NAMALWA (cell line): ENCODE data around the gene PLEKHG7.
A peak's percentile ranks its signal among the peaks of the same experiment; 100 is the strongest.
"Not testable (repeated sequence)": the region's sequence is repeated elsewhere in the genome, so short reads cannot be mapped to it uniquely, and the experiment has no call there.

Experiments used
- DNase-seq: peaks from one replicate; pipeline ENCODE4 v3.0.0-alpha.2; 2015; ENCODE audit warnings: low spot score

PLEKHG7 gene

DNA sequence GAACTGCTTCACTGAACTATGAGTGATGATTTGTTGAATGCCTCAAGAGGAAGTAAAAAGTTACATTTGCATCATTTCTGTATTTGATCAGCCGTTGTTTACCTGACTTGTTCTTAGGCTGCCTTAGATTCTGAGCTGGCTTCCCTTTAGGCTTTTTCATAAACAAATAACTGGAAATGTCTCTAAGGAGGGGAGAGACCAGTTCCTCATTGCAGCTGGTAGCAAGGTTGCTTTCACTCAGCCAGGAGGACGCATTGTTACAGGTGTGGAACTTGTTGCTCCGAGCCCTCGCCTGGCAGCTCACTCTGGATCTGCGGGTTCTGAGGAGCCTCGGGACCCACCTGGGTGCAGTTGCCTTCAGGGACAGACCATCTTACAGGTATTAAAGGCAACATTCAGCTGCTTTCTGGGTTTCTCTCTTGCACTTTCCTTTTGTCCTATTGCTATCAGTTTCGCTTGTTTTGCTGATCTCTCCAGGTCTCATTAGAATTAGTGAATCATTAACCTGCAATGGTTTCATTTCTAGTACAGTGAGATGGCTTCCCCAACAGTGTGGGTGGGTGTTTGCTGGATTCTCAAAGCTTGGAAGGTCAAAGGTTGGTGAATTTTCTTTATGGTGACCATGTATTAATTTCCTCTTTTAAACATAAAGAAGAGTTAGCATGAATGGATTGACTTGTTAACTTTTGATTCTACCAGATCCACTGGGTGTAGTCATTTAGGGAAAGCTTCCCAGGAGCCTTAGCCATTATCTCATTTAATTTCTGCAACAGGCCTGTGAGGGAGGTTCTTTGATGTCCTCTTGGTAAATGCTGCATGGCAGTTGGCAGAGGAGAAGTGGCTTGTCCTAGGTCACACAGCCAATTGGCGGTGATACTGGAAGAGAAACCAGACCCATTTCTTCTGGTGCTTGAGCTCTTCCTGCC, at the start of gene PLEKHG7:
Gene PLEKHG7, plus strand, starts transcription at position 236 of the 926 bp plus-strand sequence. CDS start 3,643 bp downstream, outside the sequence.
- DNase-seq = peak; percentile 11

GRCh38 chr12:92654256-92654655, 48.5 kb upstream of the PLEKHG7 start:
- DNase-seq = not testable (repeated sequence)

DNA sequence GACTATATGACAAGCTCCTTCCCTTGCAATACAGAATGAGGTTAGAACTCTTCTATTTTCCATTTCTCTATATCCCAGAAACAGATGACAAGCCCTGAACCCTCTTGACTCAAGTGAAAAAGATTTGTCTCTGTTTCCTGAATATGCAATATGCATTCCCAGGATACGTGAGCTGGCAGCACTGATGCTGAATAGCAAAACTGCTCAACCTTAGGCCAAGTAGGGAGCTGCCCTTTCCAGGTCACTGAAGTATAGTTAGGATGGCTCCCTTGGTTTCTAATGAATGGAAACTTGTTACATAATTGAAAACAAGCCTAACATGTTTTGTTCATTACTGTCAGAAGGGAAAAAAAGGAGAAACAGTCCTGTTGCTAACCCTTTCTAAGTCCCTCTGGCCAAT, 47.9 kb upstream of the PLEKHG7 start:
- no peak for DNase-seq

GRCh38 chr12:92656911-92657310, 45.9 kb upstream of the PLEKHG7 start:
- DNase-seq = no peak

DNA sequence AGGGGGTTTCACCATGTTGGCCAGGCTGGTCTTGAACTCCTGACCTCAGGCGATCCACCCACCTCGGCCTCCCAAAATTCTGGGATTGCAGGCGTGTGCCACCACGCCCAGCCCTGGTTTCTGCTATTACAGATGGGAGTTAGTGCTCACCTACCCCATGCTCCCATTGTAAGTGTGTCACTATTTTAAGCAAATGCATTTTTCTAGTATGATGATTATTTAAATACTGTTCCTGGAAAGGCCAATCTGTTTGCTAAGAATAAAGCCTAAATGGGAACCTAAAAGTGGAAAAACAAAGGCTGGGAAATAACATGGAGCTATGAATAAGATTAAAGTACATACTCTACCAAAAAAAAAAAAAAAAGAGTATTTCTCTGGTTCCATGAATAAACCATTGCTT, 45.0 kb upstream of the PLEKHG7 start:
- no peak for DNase-seq

- DNase-seq = no peak
These were observed 44.2 kb upstream of the PLEKHG7 start for GRCh38 chr12:92658611-92659010.

DNA sequence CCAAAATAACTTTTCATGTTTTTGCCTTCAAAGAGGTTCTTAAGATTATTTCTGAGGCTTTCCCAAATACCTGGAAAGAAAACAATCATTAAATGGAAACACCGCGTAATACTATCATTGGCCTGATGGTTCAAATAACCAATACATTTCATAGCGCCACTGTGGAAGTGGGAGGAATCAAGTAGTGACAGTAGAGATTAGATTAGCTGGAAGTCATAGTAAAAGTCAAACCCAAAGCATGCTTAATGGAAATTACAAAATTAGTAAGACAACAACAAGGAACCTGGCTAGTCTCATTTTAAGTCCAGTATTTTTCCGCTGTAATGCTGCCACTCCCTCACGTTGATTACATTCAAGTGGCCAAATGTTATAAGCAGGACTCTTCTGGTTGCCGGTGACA, 41.5 kb upstream of the PLEKHG7 start:
- no peak for DNase-seq

GRCh38 chr12:92665496-92665895, 37.3 kb upstream of the PLEKHG7 start:
- no peak for DNase-seq

- DNase-seq = no peak
These were observed 34.0 kb upstream of the PLEKHG7 start for GRCh38 chr12:92668739-92669138.

DNA sequence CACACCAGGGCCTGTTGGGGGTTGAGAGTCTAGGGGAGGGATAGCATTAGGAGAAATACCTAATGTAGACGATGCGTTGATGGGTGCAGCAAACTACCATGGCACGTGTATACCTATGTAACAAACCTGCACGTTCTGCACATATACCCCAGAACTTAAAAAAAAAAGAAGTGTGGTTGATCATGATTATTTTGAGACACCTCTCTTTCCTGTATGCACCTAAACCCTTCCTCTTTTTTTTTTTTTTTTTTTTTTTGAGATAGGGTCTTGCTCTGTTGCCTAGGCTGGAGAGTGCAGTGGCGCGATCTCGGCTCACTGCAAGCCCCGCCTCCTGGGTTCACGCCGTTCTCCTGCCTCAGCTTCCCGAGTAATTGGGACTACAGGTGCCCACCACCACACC, 31.3 kb upstream of the PLEKHG7 start:
- DNase-seq = not testable (repeated sequence)

DNA sequence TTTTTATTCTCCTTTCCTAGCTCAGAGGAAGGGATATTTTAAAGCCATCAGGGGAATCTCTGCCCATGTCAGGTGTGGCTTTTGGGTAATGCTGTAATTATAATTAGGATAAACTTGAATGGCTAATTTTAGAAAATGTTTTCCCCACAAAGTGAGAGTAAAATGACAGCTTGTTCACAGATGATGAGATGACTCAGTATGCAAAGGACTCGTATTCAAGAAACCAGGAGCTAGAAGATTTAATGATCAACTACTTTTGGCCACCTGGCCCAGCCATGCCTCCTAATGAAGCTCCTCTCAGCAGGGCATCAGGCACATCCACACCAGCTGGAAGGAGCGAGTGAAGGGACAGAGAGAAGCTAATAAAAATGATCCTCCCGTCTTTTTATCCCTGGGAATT, 29.0 kb upstream of the PLEKHG7 start:
- no peak for DNase-seq

DNA sequence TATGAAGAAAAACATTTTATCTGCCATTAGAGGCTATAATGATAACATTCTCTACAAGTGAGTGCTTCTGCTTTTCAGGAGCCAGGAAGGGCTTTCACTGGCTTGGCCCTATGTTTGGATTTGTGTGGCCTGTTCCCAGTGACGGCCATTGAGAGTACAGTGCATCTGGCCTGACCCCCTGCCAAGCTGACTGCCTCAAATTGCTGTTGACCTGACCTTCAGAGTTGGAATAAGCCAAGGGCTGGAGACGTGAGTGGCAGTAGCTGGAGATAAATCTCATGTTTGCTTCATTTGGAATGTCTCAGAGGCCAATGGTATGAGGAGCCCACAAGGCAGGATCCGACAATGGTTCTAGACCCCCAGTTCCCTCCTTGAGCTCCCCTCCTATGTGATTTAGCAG, 28.3 kb upstream of the PLEKHG7 start:
- DNase-seq = no peak

- DNase-seq = no peak
These were observed 27.5 kb upstream of the PLEKHG7 start for GRCh38 chr12:92675092-92675865.

DNA sequence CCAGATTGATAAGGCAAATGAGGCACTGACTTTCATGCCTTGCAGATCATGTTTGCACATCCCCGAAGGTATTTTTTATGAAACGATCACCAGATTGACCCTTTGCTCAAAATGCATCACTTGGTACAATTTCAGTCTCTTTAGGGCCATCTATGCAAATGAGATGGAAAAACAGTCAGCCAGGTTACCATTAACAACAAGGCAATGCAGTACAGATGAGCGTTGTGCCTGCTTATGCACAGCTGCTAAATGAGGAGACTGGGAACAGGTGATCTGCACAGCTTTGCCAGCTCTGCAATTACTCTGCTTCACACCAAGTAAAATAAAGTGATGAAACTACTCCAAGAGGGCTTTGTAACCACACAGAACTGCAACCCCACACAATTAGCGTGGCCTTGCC, 26.1 kb upstream of the PLEKHG7 start:
- DNase-seq = peak; percentile 4

DNA sequence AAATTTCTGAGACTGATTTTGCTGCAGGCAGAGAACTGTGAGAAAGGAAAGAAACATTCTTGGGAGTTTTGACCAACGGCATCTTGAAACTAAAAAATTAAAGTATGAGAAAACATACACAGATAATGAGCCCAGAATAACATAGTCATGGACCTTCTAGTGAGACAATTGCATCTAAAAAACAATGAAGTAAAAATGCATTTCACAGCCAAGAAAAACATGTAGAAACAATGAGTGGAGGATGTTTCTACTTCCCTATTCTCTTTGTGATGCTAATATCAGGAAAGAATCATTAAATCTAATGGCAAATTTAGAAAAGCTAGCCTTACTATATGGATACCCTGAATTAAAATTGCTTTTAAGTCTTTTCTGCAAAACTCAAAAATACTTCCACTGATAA, 12.2 kb upstream of the PLEKHG7 start:
- DNase-seq = no peak

DNA sequence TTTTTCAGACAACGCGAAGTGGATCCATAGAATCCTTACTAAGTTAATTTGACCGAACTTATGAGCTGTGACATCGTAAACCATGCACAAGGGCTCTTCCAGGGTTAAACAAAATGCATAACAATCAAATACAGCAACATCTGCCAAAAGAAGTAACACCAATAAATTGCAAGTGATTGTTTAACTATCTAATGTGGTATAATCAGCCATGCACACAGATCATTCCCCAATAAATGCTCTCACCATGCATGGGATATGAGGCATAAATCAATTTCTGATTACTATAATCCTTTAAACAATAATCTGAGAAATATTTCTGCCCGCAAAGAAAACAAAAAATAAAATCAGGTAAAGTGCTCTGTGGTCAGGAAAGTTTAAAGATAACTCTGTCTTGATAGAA, 7.7 kb upstream of the PLEKHG7 start:
- DNase-seq = no peak

DNA sequence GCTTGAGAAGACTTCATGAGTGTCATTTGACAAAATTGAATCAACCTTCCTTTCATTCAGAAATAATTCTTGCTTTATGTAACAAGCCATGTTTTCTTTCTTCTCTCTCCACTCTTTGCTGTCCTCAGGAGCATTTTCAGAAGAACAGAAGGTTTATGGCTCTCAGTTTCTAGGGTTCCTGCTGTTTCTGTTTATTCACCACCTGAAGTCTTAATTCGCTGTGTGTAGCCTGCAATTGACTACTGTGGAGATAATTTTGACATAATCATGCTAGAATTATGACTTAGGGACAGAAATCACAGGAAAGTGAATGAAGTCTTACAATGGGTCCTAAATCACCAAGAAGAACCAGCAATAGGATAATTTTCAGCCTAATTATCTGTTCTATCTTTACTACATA, 7.2 kb upstream of the PLEKHG7 start:
- no peak for DNase-seq

DNA sequence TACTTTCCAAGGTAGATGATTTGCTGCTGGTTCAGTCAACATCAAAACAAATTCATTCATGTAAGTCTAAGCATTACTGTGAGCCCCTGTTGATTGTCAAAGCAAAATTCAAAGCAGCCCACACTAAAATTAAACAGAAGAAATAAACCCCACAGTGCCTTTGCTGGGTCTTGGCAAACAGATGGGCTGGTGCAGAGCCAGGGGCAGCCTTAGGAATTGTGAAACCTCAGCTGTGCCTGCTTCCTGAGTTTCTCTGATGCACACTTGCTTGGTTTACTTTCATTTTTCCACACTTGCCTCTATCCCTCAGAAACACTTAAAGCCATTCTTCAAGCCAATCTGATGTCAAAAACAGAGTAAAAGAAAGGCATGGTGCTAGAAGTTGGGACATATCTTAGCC, 6.6 kb upstream of the PLEKHG7 start:
- no peak for DNase-seq

DNA sequence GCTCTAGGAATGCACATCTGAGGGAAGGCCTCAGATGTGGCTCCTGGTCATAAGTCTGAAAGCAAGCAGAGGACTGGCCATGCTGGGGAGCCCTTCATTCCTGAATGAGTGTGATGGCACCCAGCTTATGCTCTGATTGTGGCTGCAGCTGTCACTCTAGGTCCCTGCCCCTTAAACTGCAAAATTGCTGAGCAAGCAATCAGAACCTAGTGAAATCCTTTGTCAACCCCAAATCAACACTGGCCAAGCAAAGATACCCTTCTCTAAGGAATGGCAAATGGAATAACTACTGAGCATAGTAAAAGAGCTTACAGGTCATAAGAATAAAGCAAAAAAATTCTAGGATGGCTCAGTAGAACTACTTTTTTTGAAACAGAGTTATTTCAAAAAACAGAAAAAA, 4.3 kb upstream of the PLEKHG7 start:
- no peak for DNase-seq

- DNase-seq = no peak
These were observed 1.3 kb upstream of the PLEKHG7 start for GRCh38 chr12:92701441-92701840.

DNA sequence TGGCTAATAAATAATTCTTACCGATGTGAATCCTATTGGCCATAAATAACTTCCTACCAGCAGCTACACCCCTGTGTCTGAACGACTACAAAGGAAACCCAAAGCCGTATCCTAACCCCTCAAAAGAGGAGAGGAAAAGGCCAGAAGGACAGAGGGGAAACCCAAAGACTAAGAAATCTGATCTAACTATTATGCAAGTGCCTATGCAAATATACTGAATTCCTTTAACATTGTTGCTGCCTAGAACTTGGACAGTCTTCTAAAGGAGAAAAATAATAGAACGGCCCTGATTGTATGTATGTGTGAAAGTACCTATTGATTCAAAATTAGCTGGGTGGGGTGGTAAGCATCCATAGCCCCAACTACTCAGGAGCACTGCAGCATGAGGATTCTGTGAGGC, 997 bp downstream of the PLEKHG7 start:
- no peak for DNase-seq

- no peak for DNase-seq
These were observed 3.8 kb downstream of the PLEKHG7 start for GRCh38 chr12:92706594-92706993.

DNA sequence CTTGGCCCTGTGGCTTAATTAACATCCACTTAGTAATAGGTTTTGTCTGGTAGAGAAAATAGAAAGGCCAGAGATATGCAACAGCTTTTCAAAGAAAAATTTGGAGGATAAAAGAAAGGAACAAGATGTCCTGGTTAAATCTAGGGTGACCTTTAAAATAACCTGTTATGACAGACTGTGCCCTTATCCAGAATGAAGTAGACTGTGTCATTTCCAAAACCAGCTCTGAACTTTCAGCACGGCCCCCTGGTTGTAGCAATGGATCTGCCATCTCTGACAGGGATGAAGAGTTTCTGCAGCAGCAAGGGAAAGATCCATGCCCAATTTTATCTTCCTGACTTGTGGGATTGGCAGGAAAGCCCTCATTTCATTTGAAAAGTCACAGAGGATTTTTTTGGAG, 5.1 kb downstream of the PLEKHG7 start:
- DNase-seq = no peak
